HG02759 (cell line): Measurements from ENCODE around the gene BRIP1.
"Not testable (repeated sequence)": the region's sequence is repeated elsewhere in the genome, so short reads cannot be mapped to it uniquely, and the experiment has no call there.

ENCODE experiments used
- ATAC-seq: cut with Tn5 transposase; IDR thresholded peaks from one replicate; pipeline ENCODE4 v1.9.1; 2021; ENCODE audit warnings: mild to moderate bottlenecking, moderate library complexity; ENCODE audit not compliant: unreplicated experiment

Gene BRIP1

DNA sequence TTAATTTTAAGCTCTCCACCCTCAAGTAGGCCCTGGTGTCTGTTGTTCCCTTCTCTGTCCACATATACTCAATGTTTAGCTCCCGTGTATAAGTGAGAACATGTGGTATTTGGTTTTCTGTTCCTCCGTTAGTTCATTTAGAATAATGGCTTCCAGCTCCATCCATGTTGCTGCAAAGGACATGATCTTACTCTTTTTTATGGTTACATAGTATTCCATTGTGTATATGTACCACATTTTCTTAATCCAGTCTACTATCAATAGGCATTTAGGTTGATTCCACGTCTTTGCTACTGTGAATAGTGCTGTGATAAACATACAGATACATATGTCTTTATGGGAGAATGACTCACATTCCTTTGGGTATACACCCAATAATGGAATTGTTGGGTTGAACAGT, 160.9 kb downstream of the BRIP1 start:
- no peak for ATAC-seq

DNA sequence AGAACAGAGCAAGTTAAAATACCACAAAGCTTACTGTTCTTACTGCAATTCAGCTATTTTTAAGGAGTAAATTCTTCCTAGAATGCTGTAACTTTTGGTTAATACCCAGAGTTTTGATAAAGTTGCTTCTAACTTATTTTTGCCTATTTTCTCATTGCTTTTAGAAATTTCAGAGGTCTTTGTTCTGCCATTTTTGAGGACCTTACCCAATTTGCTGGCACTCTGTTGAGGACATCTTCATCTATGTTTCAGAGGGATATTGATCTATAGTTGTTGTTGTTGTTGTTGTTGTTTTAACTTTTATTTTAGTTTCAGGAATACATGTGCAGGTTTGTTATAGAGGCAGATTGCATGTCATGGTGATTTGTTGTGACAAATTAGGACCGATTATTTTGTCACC, 161.3 kb downstream of the BRIP1 start:
- ATAC-seq = no peak

DNA sequence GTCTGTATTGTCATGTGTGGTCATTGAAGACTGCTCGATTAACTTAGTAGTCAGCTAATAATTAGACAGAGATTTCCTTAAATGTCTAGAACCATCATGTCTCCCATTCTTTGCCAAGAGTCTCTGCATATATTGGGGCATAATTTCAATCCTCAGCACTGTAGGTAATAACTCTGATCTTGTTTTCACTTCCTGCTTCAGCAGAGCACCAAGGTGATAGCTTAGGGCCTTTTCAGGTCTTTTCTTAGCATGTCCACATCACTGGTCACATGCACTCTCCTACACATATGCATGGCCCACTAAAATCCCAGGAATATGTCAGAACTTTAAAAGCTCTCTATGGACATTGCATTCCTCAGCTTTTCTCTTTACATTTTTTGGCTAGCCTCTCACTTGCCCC, 162.0 kb downstream of the BRIP1 start:
- ATAC-seq = no peak

DNA sequence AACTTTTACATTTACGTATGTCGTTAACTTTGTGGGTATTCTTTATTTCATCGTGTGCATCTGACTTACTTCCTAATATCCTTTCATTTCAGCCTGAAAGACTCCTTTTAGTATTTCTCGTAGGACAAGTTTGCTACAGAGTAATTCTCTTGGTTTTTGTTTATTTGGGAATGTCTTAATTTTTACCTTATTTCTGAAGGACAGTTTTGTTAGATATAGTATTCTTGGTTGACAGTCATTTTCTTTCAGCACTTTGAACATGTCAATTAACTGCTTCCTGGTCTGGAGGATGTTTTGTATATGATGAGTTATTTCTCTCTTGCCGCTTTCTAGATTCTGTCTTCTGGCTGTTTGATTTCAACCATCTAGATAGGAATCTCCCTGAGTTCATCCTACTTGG, 163.1 kb downstream of the BRIP1 start:
- ATAC-seq = no peak

DNA sequence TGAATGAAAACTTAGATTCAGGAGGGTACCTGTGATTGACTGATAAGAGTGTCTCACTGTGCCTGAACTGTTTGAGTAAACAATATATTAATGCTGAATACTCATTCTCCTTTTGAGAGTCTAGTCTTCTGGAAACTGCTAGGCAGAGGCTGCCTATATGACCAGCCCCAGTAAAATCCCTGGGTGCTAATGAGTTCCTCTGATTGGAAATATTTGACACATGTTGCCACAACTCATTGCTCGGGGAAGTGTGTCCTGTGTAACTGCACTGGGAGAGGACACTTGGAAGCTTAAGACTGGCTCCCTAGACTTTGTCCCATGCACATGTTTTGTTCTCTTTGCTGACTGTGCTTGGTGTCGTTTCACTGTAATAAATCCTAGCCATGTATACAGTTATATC, 163.6 kb downstream of the BRIP1 start:
- ATAC-seq = no peak

DNA sequence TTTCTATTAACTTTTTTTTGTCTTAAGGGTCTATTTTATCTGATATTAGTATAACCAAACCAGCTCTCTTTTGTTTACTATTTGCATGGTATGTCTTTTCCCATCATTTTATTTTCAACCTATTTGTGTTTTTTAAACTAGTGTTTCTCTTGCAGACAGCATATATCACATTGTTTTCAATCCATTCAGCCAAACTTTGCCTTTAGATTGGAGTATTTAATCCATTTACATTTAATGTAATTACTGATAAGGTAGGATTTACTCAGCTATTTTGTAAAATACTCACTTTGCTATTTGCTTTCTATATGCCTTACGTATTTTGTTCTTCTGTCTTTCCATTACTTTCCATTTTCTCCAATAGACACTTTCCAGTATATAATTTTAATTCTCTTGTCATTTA, 164.3 kb downstream of the BRIP1 start:
- no peak for ATAC-seq

DNA sequence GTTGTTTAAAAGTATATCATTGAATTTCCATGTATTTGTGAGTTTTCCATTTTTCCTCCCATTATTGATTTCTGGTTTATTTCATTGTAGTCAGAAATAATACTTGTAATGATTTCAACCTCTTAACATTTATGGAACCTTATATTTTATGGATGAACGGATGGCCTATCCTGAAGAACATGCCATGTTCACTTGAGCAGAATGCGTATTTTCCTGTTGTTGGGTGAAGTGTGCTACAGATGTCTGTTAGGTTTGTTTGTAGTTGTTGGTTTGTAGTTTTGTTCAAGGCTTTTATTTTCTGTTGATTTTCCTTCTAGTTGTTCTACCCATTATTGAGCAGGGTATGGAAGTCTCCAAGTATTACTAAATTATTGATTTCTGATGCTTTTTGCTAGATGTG, 165.1 kb downstream of the BRIP1 start:
- ATAC-seq = no peak

DNA sequence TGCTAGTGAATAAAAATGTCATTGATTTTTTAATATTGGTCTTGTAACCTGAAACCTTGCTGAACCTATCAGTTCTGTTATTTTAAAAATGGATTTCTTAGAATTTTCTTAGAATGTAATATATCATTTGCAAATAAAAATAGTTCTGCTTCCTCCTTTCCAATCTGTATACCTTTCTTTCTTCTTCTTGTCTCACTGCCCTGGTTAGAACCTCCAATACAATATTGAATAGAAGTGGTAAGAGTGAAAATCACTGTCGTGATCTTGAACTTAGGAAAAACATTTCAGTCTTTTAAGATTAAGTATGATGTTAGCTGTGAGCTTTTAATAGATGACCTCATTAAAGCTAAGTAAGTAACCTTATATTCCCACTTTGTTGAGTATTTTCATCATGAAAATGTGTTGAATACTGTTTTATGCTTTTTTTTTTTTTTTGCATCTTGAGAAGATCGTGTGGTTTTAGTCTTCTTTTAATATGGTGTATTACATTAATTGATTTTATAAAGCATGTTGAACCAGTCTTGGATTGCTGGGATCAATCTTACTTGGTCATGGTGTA, 167.5 kb downstream of the BRIP1 start:
- no peak for ATAC-seq

DNA sequence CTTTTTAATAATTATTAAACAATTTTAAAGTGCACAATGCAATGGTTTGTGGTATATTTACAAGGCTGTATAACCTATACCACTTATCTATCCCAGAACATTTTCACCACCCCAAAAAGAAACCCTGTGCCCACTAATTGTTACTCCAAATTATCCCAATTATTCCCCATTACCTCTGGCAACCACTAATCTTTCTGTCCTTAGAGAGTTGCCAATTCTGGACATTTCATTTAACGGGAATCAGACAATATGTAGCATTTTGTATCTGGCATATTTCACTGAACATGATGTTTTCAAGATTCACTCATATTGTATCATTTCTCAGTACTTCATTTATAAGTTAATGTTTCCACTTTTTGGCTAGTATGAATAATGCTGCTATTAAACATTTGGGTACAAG, 169.2 kb downstream of the BRIP1 start:
- ATAC-seq = no peak

DNA sequence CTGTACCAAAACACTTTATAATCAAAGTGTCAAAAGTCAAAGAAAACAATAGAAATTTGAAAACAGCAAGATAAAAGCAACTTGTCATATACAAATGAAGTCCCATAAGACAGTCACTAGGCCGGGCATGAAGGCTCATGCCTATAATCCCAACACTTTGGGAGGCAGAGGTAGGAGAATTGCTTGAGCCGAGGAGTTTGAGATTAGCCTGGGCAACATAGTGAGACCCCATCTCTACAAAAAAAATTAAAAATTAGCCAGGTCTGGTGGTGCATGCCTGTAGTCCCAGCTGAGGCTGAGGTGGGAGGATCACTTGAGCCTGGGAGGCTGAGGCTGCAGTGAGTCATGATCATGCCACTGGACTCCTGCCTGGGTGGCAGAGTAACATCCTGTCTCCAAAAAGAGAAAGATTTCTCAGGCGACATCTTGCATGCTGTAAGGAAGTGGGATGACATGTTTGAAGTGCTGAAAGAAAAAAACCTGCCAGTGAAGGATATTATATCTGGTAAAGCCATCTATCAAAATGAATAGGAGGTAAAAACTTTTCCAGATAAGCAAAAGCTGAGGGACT, 173.6 kb downstream of the BRIP1 start:
- ATAC-seq = no peak

DNA sequence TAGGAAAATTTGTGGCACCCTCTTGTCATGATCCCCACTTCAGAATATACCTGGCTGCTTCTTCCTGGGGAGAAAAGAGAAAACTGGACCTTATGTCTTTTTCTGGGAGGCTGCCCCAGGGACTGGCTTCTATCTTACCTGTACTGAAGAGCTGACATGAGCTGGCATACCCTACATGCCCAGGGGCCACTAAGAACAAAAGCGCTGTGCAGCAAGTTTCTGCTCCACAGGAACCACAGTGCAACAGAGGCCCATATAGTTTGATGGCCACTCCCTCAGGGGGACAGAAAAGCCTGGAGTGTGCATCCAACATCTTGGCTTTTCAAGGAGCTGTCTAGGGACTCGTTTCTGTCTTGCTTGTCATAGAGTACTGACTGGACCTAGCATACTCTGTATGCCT, 175.6 kb downstream of the BRIP1 start:
- ATAC-seq = no peak

DNA sequence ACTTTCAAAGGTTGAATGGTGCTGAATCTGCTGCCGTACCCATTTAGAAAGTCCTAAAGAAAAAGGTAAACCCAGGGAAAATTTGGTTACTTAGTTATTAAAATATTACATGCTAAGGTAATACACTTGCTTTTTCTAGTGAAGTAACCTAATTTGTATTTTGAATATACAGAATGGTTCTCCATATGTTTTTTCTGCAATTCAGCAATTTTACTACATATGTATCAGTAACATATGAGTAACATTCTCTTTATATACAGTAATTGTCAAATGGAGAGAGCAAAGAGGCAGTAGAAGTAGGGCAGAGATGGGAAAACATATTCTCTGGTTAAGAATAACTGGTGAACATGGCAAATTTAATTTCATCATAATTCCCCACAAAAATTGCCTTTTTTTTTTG, 177.2 kb downstream of the BRIP1 start:
- ATAC-seq = no peak

DNA sequence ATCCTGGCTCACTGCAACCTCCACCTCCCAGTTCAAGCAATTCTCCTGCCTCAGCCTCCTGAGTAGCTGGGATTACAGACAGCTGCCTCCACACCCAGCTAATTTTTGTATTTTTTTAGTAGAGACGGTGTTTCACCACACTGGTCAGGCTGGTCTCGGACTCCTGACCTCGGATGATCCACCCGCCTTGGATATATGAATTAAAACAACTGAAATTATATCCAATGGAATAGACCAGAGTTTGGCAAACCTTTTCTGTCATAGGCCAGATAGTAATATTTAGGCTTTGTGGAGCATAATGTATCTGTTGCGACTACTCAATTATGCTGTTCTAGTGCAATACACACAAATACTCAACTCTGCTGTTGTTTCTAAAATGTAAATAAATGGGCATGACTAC, 178.5 kb downstream of the BRIP1 start:
- ATAC-seq = no peak

DNA sequence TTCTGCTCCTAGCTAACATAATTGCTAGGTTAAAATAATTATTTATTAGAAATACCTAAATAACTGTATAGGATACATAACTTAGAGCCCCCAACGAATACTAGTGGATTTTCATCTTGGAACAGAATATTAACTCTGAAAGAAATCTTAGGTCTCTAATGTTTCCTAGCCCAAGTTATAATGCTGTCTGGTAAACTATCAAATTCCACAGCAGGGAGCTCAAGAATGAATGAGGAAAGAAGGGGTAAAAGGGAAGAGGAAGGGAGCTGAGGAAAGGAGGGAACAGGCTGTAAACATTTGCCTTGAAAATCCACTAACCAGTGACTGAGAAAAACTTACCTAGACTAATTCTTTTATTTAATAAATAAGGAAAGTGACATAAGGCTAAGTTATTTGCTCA, 179.2 kb downstream of the BRIP1 start:
- no peak for ATAC-seq

DNA sequence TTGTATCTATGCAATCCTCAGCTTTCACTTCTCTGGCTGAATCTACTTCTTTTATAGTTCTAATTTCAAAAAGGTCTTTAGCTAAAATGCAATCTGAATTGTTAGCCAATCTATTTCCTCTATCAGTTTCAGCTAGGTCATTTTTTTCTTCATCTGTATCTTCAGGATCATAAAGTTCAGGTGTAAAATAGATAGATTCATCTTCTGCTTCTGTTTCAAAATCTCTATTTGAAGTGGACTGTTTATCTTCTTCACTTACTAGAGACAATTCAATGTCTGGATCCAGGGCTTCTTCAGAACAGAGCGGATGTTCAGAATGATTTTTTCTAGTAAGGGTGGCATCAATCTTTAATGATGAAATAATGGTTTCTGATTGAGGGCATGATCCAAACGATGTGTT, 179.9 kb downstream of the BRIP1 start:
- ATAC-seq = no peak

DNA sequence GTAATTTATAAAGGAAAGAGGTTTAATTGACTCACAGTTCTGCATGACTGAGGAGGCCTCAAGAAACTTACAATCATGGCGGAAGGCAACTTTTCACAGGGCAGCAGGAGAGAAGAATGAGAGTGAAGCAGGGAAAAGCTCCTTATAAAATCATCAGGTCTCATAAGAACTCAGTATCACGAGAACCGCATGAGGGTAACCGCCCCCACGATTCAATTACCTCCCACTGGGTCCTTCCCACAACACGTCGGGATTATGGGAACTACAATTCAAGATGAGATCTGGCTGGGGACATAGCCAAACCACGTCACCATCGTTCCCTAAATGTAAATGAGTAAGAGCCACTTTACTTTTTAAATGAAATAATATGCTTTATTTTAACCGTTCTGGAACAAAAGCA, 182.4 kb downstream of the BRIP1 start:
- no peak for ATAC-seq

DNA sequence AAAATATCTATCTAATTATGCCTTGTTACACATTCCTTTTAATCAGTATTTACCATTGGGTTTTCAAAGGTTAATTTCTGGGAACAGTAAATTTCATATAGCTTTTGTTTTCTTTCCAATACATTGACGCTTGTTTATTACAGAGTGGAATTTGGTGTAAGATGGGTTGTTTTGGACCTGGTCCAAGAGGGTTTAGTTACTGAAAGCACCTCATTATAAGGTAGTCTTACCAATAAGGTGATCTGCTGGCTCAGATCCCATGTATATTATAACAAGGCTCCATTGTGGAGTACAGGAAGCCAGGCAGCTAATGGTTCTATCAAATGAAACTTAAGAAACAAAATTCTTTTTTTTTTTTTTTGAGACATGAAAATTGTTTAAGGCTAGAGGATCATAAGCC, 185.0 kb downstream of the BRIP1 start:
- no peak for ATAC-seq

DNA sequence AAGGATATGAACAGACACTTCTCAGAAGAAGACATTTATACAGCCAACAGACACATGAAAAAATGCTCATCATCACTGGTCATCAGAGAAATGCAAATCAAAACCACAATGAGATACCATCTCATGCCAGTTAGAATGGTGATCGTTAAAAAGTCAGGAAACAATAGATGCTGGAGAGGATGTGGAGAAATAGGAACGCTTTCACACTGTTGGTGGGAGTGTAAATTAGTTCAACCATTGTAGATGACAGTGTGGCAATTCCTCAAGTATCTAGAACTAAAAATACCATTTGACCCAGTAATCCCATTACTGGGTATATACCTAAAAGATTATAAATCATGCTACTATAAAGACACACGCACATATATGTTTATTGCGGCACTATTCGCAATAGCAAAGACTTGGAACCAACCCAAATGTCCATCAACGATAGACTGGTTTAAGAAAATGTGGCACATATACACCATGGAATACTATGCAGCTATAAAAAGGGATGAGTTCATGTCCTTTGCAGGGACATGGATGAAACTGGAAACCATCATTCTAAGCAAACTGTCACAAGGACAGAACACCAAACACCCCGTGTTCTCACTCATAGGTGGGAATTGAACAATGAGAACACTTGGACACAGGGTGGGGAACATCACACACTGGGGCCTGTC, 186.0 kb downstream of the BRIP1 start:
- not testable (repeated sequence) for ATAC-seq

DNA sequence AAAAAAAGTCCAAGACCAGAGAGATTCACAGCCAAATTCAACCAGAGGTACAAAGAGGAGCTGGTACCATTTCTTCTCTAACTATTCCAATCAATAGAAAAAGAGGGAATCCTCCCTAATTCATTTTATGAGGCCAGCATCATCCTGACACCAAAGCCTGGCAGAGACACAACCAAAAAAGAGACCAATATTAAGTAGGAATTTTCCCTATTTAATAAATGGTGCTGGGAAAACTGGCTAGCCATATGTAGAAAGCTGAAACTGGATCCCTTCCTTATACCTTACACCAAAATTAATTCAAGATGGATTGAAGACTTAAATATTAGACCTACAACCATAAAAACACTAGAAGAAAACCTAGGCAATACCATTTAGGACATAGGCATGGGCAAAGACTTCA, 186.8 kb downstream of the BRIP1 start:
- ATAC-seq = not testable (repeated sequence)

DNA sequence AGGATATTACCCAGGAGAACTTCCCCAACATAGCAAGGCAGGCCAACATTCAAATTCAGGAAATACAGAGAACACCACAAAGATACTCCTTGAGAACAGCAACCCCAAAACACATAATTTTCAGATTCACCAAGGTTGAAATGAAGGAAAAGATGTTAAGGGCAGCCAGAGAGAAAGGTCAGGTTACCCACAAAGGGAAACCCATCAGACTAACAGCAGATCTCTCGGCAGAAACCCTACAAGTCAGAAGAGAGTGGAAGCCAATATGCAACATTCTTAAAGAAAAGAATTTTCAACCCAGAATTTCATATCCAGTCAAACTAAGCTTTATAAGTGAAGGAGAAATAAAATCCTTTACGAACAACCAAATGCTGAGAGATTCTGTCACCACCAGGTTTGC, 188.7 kb downstream of the BRIP1 start:
- ATAC-seq = not testable (repeated sequence)

DNA sequence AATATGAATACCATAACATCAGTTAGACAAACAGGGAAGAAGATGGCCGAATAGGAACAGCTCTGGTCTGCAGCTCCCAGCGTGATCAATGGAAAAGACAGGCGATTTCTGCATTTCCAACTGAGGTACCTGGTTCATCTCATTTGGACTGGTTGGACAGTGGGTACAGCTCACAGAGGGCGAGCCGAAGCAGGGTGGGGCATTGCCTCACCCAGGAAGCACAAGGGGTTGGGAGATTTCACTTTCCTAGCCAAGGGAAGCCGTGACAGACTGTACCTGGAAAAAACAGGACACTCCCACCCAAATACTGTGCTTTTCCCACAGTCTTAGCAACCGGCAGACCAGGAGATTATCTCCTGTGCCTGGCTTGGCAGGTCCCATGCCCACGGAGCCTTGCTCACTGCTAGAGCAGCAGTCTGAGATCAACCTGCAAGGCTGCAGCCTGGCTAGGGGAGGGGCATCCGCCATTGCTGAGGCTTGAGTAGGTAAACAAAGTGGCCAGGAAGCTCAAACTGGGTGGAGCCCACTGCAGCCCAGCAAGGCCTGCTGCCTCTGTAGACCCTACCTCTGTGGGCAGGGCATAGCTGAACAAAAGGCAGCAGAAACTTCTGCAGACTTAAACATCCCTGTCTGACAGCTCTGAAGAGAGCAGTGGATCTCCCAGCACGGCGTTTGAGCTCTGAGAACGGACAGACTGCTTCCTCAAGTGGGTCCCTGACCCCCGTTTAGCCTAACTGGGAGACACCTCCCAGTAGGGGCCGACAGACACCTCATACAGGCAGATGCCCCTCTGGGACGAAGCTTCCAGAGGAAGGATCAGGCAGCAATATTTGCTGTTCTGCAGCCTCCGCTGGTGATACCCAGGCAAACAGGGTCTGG, 190.1 kb downstream of the BRIP1 start:
- not testable (repeated sequence) for ATAC-seq

DNA sequence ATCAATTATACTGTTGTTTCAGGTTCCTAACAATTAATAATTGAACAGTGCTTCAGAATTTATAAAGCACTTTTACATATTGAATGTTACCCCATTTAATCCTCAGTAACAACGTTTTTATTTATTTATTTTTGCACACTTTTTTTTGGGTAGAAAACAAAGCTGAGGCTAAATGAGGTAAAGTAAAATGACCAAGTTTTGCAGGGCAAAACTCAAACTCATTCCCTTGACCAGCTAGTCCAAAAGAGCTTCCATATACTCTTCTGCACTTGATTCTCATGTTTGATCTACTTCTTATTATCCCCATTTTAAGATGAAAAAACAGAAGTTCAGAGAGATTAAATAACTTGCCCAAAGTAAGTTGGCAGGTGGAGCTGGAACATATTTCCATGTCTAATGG, 191.2 kb downstream of the BRIP1 start:
- no peak for ATAC-seq
